Breast epithelium (tissue), 3 donors: ENCODE measurements around the gene HDDC2.

ENCODE experiments used
- POLR2A ChIP-seq: fragments of 450-650 bp; IDR thresholded peaks from one replicate; pipeline ENCODE4 v1.6.1; 2016; ENCODE audit warnings: antibody characterized with exemption, mild to moderate bottlenecking, moderate library complexity
- POLR2AphosphoS5 ChIP-seq, 3 donors: sonication (generic); formaldehyde crosslinking; IDR thresholded peaks; one replicate each; pipeline ENCODE4 v1.6.1; 2017; ENCODE audit warnings: antibody characterized with exemption in 3 of 3
- TF ChIP-seq, protein P1 (sequence below), 3 donors: fragments of 450-650 bp; IDR thresholded peaks; one replicate each; pipeline ENCODE4 v1.5.1; 2016 to 2017; ENCODE audit warnings: antibody characterized with exemption in 3 of 3, mild to moderate bottlenecking in 3 of 3, moderate library complexity in 3 of 3

DNA sequence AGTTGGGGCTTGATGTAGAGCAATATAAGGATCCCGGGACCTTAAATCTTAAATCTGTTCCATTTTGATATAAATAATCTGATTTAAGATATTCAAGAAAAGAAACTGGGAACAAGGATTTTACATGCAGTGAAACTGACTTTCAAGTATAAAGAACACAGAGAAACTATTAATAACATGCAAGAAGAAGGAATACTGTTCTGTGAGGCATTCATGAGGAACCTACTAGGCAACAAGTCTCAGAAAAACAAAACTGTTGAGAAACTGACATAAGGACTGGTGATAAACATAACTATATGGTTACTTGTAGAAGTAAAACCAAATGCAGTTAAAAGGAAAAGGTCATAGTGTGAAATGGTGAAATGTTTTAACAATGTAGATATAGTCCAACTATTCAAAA lies 15.8 kb downstream of the HDDC2 start:
- TF ChIP-seq POLR2A = no peak
- no peak for TF ChIP-seq POLR2AphosphoS5 (IDR thresholded peaks at IDR 0.05)
- TF ChIP-seq, protein P1, sequence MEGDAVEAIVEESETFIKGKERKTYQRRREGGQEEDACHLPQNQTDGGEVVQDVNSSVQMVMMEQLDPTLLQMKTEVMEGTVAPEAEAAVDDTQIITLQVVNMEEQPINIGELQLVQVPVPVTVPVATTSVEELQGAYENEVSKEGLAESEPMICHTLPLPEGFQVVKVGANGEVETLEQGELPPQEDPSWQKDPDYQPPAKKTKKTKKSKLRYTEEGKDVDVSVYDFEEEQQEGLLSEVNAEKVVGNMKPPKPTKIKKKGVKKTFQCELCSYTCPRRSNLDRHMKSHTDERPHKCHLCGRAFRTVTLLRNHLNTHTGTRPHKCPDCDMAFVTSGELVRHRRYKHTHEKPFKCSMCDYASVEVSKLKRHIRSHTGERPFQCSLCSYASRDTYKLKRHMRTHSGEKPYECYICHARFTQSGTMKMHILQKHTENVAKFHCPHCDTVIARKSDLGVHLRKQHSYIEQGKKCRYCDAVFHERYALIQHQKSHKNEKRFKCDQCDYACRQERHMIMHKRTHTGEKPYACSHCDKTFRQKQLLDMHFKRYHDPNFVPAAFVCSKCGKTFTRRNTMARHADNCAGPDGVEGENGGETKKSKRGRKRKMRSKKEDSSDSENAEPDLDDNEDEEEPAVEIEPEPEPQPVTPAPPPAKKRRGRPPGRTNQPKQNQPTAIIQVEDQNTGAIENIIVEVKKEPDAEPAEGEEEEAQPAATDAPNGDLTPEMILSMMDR (IDR thresholded peaks at IDR 0.05) = no peak
